GM18867 (cell line): ENCODE results near the gene POLR1A.

ENCODE experiments used
- ATAC-seq: cut with Tn5 transposase; IDR thresholded peaks from one replicate; pipeline ENCODE4 v1.9.1; 2021; ENCODE audit warnings: mild to moderate bottlenecking, moderate library complexity; ENCODE audit not compliant: unreplicated experiment

Gene POLR1A

DNA sequence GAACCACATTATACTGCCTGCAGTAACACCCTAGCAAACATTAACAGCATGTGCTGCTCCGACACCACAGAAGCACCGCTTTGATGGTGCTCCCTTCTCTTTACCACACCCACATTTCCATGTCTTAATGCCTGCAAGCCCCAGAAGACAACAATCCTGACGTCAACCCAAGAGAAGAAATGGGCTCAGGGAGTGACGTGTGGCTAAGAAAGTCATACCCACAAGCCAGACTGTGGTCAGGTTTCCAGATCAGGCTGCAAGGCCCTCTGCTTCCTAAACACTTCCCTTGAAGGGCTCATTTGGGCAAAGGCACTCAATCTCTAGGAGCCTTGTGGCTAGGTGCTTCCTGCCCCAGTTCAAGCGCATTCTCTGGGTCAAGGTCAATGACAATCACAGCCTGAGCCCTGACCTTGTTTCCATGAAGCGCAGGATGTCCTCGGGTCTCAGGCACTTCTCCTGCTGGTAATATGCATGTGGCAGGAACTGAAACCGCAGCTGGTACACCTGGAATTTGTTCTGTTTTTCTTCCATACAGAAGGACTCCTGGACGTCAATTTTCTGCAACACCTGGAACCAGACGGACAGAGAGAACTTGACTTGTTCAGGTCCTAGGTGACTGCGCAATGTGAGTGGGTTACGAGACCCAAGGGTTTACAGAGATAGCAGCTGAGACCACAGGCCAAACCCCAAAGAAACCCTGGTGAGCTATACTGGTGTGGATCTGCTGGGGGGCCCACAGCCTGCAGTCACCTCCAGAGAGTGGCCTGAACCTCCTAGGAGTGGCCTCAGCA lies 67.2 kb downstream of the POLR1A start:
- no peak for ATAC-seq

DNA sequence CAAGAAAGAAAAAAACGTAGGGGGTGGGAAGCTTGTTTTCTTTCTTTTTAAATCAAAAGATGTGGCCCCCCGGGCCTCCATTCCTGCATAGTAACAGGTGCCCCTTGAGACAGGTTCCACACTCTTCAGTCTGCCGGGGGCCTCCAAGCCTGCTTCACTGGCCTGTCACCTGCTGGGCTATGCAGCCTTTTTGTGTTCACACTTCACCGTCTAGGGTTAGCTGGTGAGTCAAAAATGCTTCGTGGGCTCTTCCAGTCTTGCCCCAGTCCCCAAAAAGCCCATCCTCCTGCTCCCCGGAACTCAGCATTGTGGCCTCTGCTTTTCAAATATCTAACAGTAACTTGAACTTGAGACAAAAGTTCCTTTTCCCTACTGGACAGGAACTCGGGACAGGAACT lies 67.9 kb downstream of the POLR1A start:
- no peak for ATAC-seq

DNA sequence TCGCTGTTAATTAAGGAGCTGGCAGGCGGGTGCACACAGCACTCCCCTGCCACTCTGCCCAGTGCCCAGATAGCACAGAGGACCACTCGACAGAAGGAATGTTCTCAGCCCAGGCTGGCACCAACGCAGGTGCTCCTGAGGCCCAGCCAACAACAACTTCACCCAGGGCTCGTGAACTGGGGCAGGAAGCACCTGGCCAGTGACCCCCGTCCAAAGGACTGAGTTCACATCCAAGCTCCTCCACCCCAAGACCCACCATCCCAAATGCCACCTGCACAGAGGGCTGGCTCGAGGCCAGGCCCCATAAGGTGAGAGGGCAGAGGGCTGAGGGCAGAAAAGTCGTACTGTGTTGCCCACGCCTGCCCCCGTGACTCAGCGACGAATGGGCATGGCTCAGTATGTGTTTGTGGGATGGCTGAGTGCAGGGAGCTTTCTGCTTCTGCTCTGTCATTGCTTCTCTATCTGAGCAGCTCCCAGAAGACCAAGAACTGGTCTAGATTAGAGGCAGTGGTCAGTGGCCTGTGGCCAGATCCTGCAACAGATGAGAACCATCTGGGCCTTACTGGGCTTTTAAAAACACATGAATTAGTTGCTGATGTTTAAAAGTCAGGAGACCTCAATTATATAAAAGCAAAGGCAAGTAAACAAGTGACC lies 68.4 kb downstream of the POLR1A start:
- no peak for ATAC-seq

DNA sequence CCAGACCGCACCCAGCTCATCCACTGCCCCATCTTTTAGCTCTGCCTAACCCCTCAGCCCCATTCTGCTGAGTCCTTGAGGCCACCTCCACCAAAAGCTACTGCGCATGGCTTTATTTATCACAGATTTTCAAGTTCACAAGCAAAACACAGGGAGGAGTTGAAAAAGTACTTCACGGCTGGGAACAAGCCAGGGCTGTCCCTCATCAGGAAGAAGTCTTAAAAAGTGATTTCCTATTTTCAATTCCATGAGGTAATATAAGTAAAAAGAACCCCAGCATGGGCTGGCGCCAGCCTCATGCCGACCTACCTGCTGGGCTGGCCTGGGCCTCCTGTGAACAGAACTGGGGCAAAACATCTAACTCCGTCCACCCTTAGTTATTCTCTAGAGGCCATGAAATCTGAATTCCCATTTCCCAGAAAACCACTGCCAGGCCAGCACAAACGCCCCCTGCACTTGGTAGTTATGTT lies 69.0 kb downstream of the POLR1A start:
- no peak for ATAC-seq

DNA sequence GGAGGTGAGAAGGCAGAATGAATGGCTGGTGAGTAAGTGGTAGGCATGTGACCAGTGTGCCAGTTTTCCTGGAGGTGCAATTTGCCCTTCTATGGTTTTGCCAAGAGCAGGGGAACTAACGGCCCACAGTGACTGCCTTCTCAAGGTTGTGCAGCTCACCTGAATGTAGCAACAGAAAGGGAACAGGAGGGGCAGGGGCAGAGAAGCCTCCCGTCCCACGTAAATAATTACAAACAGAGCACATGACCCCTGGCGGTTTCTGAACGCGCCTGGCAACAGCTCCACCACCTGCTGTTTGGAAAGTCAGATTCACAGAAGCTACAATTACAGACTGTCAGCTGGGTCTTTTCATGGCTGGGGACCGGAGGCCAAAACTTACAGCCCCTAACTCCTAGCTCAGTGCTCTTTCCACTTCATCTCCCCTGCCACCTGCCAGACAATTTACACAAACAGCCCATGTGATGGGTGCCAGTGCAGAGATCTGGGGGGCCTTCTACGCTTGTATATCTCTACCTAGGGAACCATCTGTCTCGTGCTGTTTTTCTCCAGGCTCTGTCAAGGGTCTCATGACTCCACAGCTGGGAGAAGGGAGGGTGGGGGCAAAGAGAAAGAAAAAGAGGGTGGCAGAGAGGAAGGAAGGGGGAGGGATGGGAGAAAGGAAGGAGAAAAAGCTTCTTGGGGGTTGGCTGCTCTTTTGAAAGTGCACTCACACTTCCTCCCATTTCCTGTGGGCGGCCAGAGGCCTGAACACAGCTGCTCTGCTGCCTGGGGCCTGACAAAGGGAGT lies 69.6 kb downstream of the POLR1A start:
- ATAC-seq, result peak; percentile 83

DNA sequence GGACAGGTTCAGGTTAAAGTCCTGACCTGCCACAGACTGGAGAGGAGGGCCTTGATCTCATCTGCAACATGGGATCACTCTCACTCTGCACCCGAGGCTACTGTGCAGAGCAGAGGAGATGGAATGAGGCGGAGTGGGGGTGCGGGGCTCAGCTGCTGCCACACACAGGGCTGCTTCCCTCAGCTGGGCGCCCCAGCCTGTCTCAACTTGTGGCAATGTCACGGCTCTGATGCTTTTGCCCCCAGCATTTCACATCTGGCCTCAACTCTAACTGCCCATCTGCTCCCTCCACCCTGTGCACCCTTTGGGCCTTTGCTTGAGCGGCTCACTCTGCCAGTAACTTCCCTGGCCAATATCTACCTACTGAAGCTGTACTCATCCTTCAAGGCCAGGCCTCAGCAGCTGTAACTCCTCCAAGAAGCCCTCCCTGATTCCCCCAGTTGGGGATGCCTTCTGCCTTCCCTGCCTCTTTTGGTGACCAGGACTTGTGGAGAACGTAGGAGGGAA lies 70.3 kb downstream of the POLR1A start:
- ATAC-seq, result no peak

DNA sequence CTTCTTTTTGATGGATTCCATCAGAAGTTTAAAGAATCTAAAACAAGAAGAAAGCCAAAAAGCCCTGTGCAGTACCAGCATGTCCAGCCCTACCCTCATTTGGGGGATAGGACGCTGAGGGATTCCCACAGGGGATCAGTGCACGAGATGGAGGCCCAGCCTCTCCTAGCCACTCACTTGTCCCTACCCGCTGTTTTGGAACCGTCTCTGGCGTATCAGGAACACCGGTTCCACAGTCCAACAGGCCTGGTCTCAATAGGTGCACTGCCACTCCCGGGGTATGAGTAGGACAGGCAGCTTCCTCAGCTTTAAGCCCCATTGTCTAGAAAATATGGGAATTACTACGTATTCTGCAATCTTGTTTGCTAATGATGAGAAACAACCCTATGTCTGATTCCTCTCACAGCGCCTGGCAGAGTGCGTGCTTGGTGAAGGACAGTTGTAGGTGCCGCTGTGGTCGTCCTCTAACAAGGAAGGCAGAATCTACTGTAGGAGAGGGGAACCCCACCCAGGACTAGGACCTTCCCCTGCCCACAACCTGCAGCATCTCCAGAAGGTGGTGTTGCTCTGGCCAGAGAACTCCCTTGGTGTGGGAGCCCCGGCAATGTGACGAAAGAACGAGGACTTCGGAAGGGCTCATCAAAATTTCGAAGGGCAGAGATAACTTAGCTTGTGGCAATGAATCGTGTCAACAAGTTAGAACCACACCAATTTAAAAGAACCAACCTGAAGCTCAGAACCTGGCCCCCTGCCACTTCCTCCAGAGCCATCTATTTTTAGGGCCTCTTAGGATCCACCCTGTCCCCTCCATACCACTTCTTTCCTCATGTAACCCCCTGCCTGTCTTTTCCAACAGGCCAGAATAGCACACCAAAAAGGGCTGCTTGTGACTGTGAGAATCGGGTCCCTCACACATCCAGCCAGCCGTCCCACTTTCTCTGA lies 71.7 kb downstream of the POLR1A start:
- no peak for ATAC-seq

DNA sequence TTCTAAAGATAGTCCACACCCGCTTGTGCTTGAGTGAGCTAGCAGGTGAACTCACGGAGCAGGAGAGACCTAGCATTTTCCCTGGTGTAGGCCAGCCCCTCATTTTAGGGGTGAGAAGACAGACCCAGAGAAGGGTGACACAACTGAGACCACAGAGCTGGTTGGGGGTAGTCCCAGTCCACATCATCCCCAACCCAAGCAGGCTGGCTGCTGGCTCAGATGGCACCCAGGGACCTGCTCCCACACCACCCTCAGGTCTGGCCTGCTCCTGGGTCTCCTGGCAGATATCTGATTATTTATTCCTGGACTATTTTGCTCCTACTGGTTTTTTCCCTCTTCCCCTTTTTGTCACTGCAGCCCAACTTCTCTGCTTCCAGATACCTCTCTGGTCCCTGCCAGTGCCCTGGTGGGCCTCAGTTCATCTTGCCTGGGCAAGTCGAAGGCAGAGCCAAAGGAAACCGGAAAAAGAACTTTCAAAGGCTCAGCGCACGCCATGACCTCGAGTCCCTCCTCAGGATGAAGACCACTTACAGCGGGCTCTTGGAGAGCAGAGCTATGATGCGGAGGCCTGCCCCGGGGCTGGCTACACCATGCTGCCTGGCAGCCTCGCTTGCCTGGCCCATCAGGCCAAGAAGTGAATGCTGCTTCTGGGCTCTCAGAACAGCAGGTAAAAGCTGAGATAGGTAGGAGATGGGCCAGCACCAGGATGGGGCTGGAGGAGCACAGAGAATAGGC lies 72.7 kb downstream of the POLR1A start:
- no peak for ATAC-seq

DNA sequence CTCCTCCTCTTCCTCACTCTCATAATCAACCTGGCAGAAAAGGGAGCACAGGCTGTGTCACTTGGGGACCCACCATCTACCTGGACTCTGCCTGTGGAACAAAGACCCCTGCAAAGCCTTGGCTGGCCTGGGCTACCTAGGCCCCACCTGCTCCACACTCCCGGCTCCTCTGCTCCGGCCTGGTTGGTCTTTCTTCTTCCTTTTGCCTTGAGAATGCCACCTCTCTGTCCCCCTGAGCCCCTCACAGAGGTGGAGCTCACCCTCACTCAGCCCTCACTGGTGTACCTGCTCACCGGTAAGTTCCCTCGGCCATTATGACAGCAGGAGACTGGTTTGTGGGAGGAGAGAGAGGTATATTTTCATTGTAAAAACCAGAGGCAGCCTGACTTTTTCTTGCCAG lies 74.1 kb downstream of the POLR1A start:
- no peak for ATAC-seq

DNA sequence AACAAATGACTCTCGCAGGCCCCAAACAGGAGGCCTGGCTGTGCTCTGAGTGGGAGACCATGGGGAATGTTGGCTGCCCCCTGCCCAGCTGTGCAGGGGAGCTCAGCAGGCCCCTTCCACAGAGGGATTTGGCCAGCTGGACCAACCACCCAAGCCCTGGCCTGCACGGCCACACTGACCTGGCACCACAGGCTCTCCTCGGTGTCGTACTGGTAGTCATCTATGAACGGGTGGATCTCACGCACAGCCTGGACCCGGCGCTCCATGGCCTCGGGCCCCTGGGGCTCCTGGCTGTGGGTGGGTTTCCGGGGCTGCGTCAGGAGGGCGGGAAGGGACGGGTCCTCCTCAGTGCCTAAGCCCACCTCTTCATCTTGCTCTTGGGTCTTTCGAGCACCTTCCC lies 74.5 kb downstream of the POLR1A start:
- no peak for ATAC-seq

DNA sequence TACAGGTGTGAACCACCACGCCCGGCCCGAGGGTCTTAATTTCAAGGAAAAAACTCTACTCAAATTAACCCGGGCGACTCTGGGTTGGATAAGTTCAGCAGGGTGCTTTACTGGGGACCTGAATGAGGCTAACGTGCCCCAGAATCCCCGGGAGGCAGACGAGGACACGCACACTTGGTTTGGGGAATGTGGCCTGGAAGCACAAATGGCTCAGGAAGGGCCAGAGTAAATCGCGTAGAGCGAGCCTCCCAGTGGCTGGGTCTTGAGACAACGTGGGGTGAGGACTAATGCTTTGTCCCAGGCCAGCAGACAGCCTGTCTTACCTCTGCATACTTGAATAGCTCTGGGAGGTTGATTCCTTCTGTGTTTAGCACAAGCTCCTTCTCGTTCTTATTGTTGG lies 75.8 kb downstream of the POLR1A start:
- no peak for ATAC-seq

DNA sequence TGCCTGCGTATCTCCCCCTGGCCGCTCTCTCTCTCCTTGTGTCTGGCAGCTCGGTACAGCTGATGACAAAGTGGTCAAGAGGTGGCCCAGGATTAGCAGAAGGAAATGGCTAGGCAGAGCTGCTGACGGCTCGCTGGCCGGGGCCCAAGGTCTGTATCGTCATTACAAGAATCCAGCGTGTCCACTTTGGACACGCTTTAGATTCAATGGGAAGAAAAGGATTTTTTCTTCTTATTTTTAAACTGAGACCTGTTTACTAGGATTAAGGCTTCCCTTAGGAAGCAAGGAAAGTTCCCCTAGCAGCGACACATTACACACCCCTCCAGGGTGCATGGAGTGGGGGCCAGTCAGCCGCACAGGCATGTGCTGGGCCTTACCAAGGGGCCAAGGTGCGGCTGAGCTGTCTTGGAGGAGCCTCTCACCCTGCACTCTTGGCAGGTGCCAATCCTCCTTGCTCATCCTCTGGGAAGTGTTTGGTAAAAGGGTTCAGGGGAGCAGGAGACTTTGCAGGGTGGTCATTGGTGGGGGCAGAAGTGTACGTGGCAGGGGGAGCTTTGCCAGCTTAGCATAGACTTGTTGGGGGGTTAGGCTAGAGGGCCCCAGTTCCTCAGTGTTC lies 76.8 kb downstream of the POLR1A start:
- no peak for ATAC-seq

DNA sequence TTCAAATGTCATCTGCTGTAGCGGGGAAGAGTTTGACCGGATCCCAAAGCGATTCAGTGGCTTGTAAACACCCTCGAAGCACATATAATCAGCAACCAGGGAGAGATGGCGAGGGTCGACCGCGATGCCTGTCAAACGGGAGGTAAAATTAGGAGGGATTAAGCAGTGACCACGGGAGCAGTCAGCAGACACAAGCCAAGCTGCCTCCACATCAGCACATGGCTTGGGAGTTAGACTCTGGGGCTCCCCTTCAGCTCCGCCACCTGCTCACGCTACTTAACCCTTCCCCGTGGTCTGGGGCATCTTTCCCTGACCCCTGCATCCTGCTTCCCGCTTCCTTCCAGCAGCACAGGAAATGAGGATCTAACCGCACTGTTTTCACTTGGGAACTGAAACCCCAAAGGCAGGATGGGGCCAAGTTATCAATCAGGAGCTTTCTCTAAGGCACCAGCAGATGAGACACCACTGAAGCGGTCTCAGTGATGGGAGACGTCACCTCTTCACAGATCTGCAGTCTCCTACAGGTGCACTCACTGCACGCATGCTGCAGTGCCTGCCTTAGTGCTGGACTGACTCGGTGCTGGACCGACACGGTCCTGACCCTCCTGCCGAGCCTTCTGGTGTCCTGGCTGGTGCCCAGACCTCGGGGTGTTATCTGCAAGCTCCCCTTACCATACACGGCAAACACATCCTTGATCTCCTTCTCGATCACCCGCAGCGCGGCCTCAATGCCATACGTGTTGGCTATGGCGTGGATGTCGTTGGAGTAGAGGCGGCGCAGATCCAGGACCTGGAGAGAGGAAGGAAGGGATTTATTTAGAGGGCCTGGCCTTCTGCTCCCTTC lies 77.5 kb downstream of the POLR1A start:
- ATAC-seq, result no peak

DNA sequence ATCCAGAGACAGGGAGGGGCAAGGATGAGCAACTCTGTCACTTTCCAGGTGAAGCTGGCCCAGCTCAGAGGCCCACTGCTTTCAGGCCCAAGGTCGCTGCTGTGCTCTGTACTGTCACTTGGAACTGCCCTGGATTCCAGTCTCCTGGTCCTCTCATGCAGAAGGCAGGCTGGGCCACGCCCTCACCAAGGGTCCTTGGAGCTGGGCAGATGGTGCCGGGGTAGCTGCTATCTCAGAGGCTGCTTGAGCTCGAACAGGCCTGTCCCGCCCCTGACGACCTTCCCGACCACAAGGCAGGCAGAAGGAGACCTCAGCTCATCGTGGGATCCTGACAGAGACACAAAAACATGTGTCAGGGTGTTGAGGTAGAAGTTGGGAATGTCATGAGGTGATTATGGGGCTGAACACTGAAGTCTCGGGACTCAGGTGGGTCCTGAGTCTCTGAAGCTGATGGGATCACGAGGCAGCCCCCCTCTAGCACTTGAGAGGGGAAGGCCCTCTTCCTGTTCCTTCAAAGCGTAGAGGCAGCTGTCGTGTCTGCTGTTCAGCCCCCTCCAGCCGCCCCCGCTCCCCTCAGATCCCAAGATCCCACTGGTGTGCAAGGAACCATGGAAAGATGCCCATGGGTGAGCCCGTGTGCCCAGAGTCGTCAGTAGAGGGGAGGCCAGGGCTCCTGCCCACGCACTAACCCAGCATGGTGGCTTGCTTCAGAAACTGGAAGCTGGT lies 78.3 kb downstream of the POLR1A start:
- ATAC-seq, result no peak

DNA sequence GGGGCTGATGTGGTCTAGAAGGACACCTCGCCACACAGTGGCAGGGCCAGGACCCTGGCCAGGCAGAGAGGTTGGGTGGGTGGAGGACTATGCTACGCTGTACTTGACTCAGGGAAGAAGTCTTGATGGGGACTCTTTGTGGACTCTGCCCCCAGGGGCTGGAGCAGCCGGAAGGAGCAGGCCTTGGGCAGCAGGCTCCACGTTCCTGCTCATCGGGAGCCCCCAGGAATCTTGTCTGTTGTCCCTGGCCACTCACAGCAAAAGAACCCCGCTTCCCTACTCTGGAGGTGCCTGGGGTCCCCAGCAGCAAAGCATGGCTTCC lies 79.0 kb downstream of the POLR1A start:
- ATAC-seq, result no peak

DNA sequence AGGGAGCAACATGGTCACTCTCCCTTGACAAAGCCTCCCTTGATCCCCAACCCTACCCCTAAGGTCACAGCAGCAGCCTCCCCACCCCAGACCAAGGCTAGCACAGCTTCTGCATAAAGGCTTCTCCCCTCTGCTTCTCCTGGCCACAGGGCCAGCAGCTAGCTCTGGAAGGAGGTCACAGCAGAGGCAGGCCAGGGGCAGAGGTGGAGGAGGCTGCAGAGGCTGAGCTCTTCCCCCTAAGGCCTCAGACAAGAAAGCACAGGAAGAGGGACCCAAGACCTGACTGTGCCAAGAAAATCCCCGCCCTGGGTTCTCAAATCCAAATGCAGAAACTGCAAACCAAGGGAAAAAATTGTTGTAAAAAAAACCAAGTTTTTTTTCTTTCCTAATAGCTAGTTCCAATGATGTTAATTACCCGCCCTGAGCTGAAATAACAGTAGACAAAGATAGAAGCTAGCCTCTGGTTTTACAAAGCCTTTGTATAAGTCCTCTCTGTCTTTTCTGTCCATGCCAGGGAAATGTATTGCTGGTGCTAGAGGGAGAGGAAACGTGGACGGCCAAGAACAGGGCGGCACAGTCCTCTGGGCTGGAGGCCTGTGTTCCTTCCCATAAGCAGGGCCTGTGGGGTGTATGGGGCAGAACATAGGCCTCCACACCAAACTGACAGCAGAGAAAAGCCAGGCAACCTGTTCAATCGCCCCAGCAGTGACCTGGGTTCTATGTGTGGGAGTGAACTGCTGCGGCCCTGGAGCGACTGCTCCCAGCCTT lies 79.5 kb downstream of the POLR1A start:
- no peak for ATAC-seq

DNA sequence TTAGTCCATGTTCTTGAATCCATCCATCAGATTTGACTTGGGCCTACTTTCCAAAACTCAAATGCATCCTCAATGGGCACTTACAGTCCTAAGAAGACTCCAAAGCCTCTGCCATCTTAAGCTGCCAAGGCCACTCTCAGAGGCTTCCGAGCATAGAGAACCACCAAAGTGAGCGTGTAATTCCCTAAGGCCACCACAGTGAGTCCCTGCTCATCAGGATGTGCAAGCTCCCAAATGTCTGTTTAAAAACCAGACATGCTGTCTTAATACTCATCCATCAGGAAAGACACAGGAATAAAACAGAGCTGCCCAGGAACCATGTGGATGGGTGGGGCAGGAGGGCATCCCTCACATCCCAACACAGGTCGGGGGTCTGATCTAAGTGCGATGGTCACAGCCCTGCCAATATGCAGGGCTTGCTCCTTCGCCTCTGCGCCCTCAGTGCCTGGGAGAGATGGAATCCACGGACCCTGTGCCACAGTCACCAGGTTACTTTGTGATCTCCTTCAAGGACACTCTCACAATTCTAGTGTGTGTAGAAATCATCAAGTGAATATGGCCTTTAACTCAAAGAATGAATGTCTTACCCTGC lies 80.4 kb downstream of the POLR1A start:
- no peak for ATAC-seq
